SK-N-SH treated with all-trans-retinoic acid at 6 μM for 48 hours (cell line): ENCODE measurements around the gene SH3BP5L.

Experiments
- ARNTL ChIP-seq: fragments of 450-650 bp; formaldehyde crosslinking; IDR thresholded peaks from 2 replicates; pipeline ENCODE4 v1.5.0; 2020; ENCODE audit warnings: low read depth, mild to moderate bottlenecking, moderate library complexity, borderline replicate concordance
- ZC3H10 ChIP-seq: fragments of 250-450 bp; sonication (Bioruptor Pico); IDR thresholded peaks from 2 replicates; pipeline ENCODE4 v1.5.1; 2021; ENCODE audit warnings: mild to moderate bottlenecking, moderate library complexity
- ZFP3 ChIP-seq: fragments of 250-450 bp; sonication (Bioruptor Pico); IDR thresholded peaks from 2 replicates; pipeline ENCODE4 v1.5.0; 2020; ENCODE audit warnings: mild to moderate bottlenecking, moderate library complexity

GRCh38 chr1:248871837-248872401 lies 46.2 kb upstream of the SH3BP5L start:
- TF ChIP-seq ARNTL (CRISPR knock-in tag) (no peak), ZC3H10 (CRISPR knock-in tag) (no peak), ZFP3 (CRISPR knock-in tag) (no peak)
